HG02938 (cell line): ENCODE data around the gene DHRS13.

Experiments used
- ATAC-seq: cut with Tn5 transposase; IDR thresholded peaks from one replicate; pipeline ENCODE4 v1.9.1; 2021; ENCODE audit warnings: mild to moderate bottlenecking, moderate library complexity; ENCODE audit not compliant: unreplicated experiment

Gene DHRS13, protein sequence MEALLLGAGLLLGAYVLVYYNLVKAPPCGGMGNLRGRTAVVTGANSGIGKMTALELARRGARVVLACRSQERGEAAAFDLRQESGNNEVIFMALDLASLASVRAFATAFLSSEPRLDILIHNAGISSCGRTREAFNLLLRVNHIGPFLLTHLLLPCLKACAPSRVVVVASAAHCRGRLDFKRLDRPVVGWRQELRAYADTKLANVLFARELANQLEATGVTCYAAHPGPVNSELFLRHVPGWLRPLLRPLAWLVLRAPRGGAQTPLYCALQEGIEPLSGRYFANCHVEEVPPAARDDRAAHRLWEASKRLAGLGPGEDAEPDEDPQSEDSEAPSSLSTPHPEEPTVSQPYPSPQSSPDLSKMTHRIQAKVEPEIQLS

DNA sequence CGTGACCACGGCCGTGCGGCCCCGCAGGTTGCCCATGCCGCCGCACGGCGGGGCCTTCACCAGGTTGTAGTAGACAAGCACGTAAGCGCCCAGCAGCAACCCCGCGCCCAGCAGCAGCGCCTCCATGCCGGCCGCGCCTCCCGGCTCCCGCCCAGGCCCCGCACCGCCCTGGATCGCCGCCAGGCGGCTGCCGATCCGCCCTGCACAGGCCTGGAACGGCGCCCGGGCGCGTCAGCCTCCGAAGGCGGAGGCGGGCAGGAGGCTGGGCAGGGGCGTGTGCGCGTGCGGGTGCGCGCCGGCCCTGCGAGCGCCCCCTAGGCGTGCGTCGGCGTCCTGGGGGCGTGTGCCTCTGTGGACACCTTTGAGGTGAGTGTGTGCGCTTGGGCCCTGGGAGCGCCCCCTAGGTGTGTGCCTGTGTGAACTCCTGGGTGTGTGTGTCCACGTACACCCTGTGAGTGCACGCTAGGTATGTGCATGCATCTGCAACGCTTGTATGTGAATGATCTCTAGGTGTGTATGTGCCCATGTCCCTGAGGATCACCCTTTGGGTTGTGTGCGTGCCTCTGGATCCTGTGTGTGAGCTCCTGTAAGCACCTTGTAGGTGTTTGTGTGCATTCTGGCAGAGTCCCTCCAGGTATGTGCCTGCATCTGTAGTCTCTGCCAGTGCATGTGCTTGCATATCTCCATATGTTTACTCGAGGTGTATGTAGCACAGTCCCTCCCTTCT, at the start of gene DHRS13:
Gene DHRS13 (minus strand): TSS at position 261 of the 727 bp plus-strand sequence. CDS start 135 bp downstream, at position 126.
- peak; percentile 74 for ATAC-seq

- ATAC-seq: peak; percentile 60
These were observed 49.4 kb upstream of the DHRS13 start for GRCh38 chr17:28951991-28952975.

DNA sequence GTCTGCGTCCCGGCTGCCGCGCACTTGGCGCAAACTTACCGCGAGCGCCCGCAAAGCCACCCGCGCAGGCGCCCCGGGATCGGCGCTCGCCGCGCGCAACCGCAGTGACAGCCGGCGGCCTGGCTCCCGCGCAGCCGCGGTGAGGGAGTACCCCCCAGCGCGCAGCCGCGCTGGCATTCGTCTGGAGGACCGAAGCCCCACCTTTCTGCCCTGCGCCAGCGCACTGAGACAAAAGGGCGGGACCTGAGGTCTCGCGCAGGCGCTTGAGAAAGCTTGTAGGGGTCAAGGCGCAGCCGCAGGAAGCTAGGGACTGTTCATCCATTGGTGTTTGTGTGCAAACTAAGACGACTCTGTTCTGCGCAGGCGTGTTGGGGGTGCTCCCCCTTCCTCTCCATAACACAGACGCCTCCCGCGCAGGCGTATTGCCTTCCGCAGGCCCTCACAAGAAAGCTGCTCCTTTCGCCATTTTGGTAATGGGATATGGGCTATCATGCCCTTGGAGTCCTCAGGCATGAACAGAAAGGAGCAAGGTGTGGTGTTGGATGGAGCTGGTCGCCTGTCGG, 48.6 kb upstream of the DHRS13 start, which contains the start of gene PHF12:
Gene PHF12 (minus strand): TSS at position 91 of the 563 bp plus-strand sequence. CDS start 558 bp downstream, outside the sequence.
- peak; percentile 54 for ATAC-seq

- no peak for ATAC-seq
These were observed 48.0 kb upstream of the DHRS13 start for GRCh38 chr17:28950752-28951427.

- ATAC-seq: no peak
These were observed 47.3 kb upstream of the DHRS13 start for GRCh38 chr17:28950017-28950751.

- no peak for ATAC-seq
These were observed 46.5 kb upstream of the DHRS13 start for GRCh38 chr17:28949185-28950016.

- no peak for ATAC-seq
These were observed 46.0 kb upstream of the DHRS13 start for GRCh38 chr17:28948873-28949184.

GRCh38 chr17:28948342-28948741, 45.5 kb upstream of the DHRS13 start:
- ATAC-seq: no peak

GRCh38 chr17:28947639-28948038, 44.8 kb upstream of the DHRS13 start:
- ATAC-seq: no peak

GRCh38 chr17:28946239-28946638, 43.4 kb upstream of the DHRS13 start:
- no peak for ATAC-seq

DNA sequence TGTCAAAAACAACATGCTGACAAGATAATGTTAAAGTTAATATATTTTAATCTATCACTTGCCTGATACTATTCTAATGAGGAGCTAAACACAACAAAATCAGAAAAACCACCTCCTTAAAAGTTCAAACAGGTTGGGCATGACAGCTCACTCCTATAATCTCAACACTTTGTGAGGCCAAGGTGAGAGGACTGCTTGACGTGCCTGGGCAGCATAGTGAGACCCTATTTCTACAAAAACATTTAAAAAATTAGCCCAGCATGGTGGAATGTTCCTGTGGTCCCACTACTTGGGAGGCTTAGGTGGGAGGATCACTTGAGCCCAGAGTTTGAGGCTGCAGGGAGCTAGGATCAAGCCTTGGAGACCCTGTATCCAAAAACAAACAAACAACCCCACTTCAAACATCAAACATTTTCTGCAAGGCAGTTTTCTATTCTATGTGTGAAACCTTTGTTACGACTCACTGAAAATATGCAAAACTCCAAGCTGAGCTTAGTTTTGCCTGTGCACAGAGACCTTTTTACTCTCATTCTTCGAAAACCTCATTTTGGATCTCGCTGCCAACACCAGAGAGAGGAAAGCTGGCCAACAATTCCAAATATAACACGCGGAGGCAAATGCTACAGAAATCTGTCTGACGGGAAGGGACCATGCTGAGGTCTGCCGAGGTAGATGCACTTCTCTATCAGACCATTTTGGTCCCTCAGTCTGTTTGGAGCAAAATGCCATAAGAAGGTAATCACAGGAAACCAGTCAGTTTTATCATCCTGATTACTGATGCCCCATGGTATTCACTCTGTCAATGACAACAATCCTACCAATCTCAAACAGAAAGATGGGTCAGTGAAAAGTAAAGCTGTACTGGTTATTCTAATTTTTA, 42.2 kb upstream of the DHRS13 start:
- ATAC-seq: no peak

DNA sequence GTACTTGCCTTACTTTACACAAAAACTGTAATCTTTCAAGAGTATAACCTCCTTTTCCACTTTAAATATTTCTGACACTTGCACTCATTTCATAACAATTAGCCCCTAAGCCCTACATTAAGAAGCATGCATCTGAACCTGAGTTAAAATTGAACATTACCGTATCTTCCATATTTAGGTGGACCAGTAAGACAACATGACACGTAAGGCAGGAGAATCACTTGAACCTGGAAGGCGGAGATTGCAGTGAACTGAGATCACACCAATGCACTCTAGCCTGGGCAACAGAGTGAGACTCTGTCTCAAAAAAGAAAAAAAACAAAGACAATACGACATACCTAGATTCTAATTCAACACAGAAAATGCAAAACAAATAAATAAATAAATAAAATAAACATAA, 41.5 kb upstream of the DHRS13 start:
- ATAC-seq: no peak

GRCh38 chr17:28942925-28943324, 40.0 kb upstream of the DHRS13 start:
- no peak for ATAC-seq

GRCh38 chr17:28941251-28941650, 38.4 kb upstream of the DHRS13 start:
- ATAC-seq: no peak

GRCh38 chr17:28940675-28941074, 37.8 kb upstream of the DHRS13 start:
- no peak for ATAC-seq

DNA sequence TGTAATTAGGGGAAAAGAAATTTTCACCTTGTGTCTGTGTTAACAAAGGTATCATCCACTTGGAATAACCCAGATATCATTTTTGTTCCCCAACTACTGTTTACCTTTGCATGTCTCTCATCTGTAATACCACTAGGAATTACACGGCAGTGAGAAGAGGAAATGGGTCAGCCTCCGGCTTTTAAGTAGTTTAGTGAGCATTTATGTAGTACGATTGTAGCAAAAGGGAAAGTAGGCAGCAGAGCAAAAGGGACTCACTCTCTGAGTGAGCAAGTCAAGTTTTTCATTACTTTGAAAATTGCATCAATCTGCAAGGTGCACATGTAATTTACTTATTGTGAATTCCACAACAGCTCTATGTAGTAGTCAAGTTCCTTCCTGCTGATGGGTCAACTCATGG, 37.3 kb upstream of the DHRS13 start:
- no peak for ATAC-seq

GRCh38 chr17:28938552-28938951, 35.7 kb upstream of the DHRS13 start:
- no peak for ATAC-seq
